IPS-18c (cell line): ENCODE results near the gene ACVRL1.

Experiments
- H3K4me3 ChIP-seq: 2 replicates; pipeline ENCODE4 v1.7.0; 2013; ENCODE audit warnings: low read depth, mild to moderate bottlenecking, low read length, moderate library complexity; ENCODE audit not compliant: insufficient read depth
- H3K9me3 ChIP-seq: one replicate; pipeline ENCODE4 v1.6.1; 2013; ENCODE audit warnings: mild to moderate bottlenecking, low read length, moderate library complexity; ENCODE audit not compliant: control insufficient read depth, insufficient read depth

ACVRL1 gene

GRCh38 chr12:51890133-51890464 is 17.2 kb upstream of the ACVRL1 start:
- Histone ChIP-seq H3K9me3 (no peaks in the 10 kb centered on the region), H3K4me3 (no peak overlapping the region)

GRCh38 chr12:51890511-51891171 is 16.7 kb upstream of the ACVRL1 start:
- no peaks in the 10 kb centered on the region for H3K9me3 ChIP-seq
- H3K4me3 ChIP-seq: no peak overlapping the region

GRCh38 chr12:51891843-51892242 is 15.5 kb upstream of the ACVRL1 start:
- no peak overlapping the region for H3K4me3 ChIP-seq
- H3K9me3 ChIP-seq: no peaks in the 10 kb centered on the region

- H3K9me3 ChIP-seq: no peaks in the 10 kb centered on the region
- H3K4me3 ChIP-seq: no peak overlapping the region
Observed at GRCh38 chr12:51893786-51894185, 13.5 kb upstream of the ACVRL1 start.

- H3K4me3 ChIP-seq: no peak overlapping the region
- H3K9me3 ChIP-seq: no peaks in the 10 kb centered on the region
Observed at GRCh38 chr12:51895378-51896135, 11.7 kb upstream of the ACVRL1 start.

- Histone ChIP-seq H3K9me3 (no peaks in the 10 kb centered on the region), H3K4me3 (no peak overlapping the region)
Observed at GRCh38 chr12:51896236-51896635, 11.1 kb upstream of the ACVRL1 start.

- no peaks in the 10 kb centered on the region for H3K9me3 ChIP-seq
- H3K4me3 ChIP-seq: no peak overlapping the region
Observed at GRCh38 chr12:51897181-51897580, 10.1 kb upstream of the ACVRL1 start.

GRCh38 chr12:51898506-51898905 is 8.8 kb upstream of the ACVRL1 start:
- H3K4me3 ChIP-seq: no peak overlapping the region

GRCh38 chr12:51898937-51899336 is 8.4 kb upstream of the ACVRL1 start:
- Histone ChIP-seq H3K9me3 (no peaks in the 10 kb centered on the region), H3K4me3 (no peak overlapping the region)

More at GRCh38 chr12:51898506-51898905, 8.8 kb upstream of the ACVRL1 start:
- no peaks in the 10 kb centered on the region for H3K9me3 ChIP-seq

- H3K4me3 ChIP-seq: no peak overlapping the region
- H3K9me3 ChIP-seq: no peaks in the 10 kb centered on the region
Observed at GRCh38 chr12:51900323-51900889, 6.9 kb upstream of the ACVRL1 start.

- H3K4me3 ChIP-seq: no peak overlapping the region
- no peaks in the 10 kb centered on the region for H3K9me3 ChIP-seq
Observed at GRCh38 chr12:51901121-51901817, 6.0 kb upstream of the ACVRL1 start.

GRCh38 chr12:51901881-51902280 is 5.4 kb upstream of the ACVRL1 start:
- no peak overlapping the region for H3K4me3 ChIP-seq
- no peaks in the 10 kb centered on the region for H3K9me3 ChIP-seq

GRCh38 chr12:51904951-51905470 is 2.3 kb upstream of the ACVRL1 start:
- Histone ChIP-seq H3K9me3 (no peaks in the 10 kb centered on the region), H3K4me3 (no peak overlapping the region)

GRCh38 chr12:51905471-51906429 is 1.6 kb upstream of the ACVRL1 start:
- H3K4me3 ChIP-seq: no peak overlapping the region
- no peaks in the 10 kb centered on the region for H3K9me3 ChIP-seq

GRCh38 chr12:51906430-51907082 is 748 bp upstream of the ACVRL1 start:
- Histone ChIP-seq H3K4me3 (peak overlapping the region; percentile 46; the same call in 1 of the 2 replicates), H3K9me3 (no peaks in the 10 kb centered on the region)

GRCh38 chr12:51907856-51908425 is 637 bp downstream of the ACVRL1 start:
- Histone ChIP-seq H3K4me3 (peak overlapping the region; percentile 46), H3K9me3 (no peaks in the 10 kb centered on the region)
